GM12878 (cell line): ENCODE data around the gene LY6G5B.

Source experiments
- EZH2 ChIP-seq: IDR thresholded peaks from 2 replicates; pipeline ENCODE4 v1.6.1; 2012; ENCODE audit warnings: low read depth, mild to moderate bottlenecking, control low read depth, inconsistent platforms, low read length, borderline replicate concordance; ENCODE audit not compliant: control insufficient read depth
- HDAC2 ChIP-seq: fragments of 200-600 bp; sonication (generic); IDR thresholded peaks from 2 replicates; pipeline ENCODE4 v1.6.1; 2017
- MXI1 ChIP-seq: fragments of 150-350 bp; IDR thresholded peaks from 2 replicates; pipeline ENCODE4 v1.6.1; 2011; ENCODE audit warnings: low read depth, mild to moderate bottlenecking, inconsistent platforms, low read length, improper control_type of control experiment
- POLR2AphosphoS2 ChIP-seq: IDR thresholded peaks from 2 replicates; pipeline ENCODE4 v1.6.1; 2011; ENCODE audit warnings: low read depth, mild to moderate bottlenecking, low read length, improper control_type of control experiment, moderate library complexity
- TF ChIP-seq, protein P1 (sequence below): IDR thresholded peaks from 2 replicates; pipeline ENCODE4 v1.6.1; 2012; ENCODE audit warnings: mild to moderate bottlenecking, low read depth, low read length
- TF ChIP-seq, protein P2 (sequence below), 3 experiments: IDR thresholded peaks in 2 of 3; conservative IDR thresholded peaks in 1 of 3; 2 replicates each; pipeline ENCODE4 v1.5.1; 2011; ENCODE audit warnings: low read depth in 3 of 3, low read length in 3 of 3, mild to moderate bottlenecking in 3 of 3, control low read depth in 2 of 3, moderate library complexity in 2 of 3, inconsistent platforms in 1 of 3, mixed read lengths in 1 of 3; ENCODE audit not compliant: control insufficient read depth in 2 of 3, insufficient read depth in 1 of 3; ENCODE audit errors: extremely low read depth in 1 of 3
- TF ChIP-seq, protein P3 (sequence below): IDR thresholded peaks from 2 replicates; pipeline ENCODE4 v1.6.1; 2011; ENCODE audit warnings: low read depth, low read length, improper control_type of control experiment, borderline replicate concordance

DNA sequence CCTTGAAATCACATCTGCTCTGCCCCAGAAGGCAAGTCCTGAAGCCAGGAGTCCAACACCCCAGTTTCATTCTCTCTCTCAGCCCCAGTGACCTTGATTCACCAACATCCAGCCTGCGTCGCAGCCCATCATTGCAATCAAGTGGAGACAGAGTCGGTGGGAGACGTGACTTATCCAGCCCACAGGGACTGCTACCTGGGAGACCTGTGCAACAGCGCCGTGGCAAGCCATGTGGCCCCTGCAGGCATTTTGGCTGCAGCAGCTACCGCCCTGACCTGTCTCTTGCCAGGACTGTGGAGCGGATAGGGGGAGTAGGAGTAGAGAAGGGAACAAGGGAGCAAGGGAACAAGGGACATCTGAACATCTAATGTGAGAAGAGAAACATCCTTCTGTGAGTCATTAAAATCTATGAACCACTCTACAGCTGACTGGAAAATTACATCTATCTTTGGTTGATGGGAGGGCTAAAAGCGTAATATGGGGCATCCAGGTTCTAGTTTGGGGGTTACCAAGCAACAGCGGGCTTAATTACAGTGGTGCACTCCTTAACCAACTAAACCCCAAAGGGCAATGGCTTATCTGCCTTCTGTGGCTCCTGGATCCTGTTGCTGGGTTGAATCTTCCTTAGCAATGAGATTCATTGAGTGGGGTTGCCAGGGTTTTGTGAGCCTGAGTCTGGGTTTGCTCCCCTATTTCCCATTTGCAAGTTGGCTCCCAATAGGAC, 47.9 kb downstream of the LY6G5B start:
- TF ChIP-seq, protein P1, sequence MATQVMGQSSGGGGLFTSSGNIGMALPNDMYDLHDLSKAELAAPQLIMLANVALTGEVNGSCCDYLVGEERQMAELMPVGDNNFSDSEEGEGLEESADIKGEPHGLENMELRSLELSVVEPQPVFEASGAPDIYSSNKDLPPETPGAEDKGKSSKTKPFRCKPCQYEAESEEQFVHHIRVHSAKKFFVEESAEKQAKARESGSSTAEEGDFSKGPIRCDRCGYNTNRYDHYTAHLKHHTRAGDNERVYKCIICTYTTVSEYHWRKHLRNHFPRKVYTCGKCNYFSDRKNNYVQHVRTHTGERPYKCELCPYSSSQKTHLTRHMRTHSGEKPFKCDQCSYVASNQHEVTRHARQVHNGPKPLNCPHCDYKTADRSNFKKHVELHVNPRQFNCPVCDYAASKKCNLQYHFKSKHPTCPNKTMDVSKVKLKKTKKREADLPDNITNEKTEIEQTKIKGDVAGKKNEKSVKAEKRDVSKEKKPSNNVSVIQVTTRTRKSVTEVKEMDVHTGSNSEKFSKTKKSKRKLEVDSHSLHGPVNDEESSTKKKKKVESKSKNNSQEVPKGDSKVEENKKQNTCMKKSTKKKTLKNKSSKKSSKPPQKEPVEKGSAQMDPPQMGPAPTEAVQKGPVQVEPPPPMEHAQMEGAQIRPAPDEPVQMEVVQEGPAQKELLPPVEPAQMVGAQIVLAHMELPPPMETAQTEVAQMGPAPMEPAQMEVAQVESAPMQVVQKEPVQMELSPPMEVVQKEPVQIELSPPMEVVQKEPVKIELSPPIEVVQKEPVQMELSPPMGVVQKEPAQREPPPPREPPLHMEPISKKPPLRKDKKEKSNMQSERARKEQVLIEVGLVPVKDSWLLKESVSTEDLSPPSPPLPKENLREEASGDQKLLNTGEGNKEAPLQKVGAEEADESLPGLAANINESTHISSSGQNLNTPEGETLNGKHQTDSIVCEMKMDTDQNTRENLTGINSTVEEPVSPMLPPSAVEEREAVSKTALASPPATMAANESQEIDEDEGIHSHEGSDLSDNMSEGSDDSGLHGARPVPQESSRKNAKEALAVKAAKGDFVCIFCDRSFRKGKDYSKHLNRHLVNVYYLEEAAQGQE, result no peak
- TF ChIP-seq, protein P2, sequence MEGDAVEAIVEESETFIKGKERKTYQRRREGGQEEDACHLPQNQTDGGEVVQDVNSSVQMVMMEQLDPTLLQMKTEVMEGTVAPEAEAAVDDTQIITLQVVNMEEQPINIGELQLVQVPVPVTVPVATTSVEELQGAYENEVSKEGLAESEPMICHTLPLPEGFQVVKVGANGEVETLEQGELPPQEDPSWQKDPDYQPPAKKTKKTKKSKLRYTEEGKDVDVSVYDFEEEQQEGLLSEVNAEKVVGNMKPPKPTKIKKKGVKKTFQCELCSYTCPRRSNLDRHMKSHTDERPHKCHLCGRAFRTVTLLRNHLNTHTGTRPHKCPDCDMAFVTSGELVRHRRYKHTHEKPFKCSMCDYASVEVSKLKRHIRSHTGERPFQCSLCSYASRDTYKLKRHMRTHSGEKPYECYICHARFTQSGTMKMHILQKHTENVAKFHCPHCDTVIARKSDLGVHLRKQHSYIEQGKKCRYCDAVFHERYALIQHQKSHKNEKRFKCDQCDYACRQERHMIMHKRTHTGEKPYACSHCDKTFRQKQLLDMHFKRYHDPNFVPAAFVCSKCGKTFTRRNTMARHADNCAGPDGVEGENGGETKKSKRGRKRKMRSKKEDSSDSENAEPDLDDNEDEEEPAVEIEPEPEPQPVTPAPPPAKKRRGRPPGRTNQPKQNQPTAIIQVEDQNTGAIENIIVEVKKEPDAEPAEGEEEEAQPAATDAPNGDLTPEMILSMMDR (IDR thresholded peaks at IDR 0.05 in 2 of 3, conservative IDR thresholded peaks at IDR 0.05 in 1 of 3; ENCODE audit: control insufficient read depth in 2 of 3, extremely low read depth in 1 of 3, insufficient read depth in 1 of 3, low read depth in 3 of 3, low read length in 3 of 3), result no peak
- TF ChIP-seq MXI1, result no peak
- no peak for TF ChIP-seq HDAC2
- no peak for TF ChIP-seq EZH2
- TF ChIP-seq POLR2AphosphoS2, result no peak
- TF ChIP-seq, protein P3, sequence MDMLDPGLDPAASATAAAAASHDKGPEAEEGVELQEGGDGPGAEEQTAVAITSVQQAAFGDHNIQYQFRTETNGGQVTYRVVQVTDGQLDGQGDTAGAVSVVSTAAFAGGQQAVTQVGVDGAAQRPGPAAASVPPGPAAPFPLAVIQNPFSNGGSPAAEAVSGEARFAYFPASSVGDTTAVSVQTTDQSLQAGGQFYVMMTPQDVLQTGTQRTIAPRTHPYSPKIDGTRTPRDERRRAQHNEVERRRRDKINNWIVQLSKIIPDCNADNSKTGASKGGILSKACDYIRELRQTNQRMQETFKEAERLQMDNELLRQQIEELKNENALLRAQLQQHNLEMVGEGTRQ, result no peak
